ENCODE measurements around the gene SDCBP2.

- TF ChIP-seq POLR2A (IDR thresholded peaks at IDR 0.05; ENCODE audit: low read length) (no peak), GATA1 (IDR thresholded peaks at IDR 0.05; ENCODE audit: low read depth, low read length) (no peak)
Measured at GRCh38 chr20:1299522-1299921, 29.4 kb downstream of the SDCBP2 start.
